Measurements from ENCODE around the gene DAPP1. TPM values are rescaled to one million over a fixed set of nuclear protein-coding genes. Genes with fewer than 3 reads are reported as not detected.

Gene DAPP1
- total RNA-seq, 1 donor from 2014 or later = not detected

DNA sequence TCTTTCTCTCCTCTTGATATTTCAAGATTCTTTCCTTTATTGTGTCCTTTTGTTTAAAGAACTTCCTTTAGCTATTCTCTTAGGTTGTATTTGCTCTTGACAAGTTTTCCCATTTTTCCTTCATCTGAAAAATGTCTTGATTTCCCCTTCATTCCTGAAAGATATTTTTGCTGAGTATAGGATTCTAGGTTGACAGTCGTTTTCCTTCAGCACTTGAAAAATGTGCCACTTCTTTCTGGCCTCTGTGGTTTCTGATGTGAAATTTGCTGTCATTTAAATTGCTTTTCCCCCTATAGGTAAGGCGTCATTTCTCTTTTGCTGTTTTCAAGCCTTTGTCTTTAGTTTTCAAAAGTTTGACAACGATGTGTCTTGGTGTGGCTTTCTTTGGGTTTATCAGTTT lies 100.9 kb downstream of the DAPP1 start:
- Histone ChIP-seq H3K9me3 (ENCODE audit: low read depth) (no peaks in the 10 kb centered on the region), H3K27me3 (no peaks in the 10 kb centered on the region), H3K27ac (no peak overlapping the region), H4K20me1 (ENCODE audit: low read depth) (no peaks in the 10 kb centered on the region), H3K4me3 (no peak overlapping the region), H2AFZ (replicated peaks) (no peak overlapping the region), H3K9ac (no peak overlapping the region), H3K4me2 (no peak overlapping the region), H3K79me2 (ENCODE audit: low read depth) (no peaks in the 10 kb centered on the region), H3K36me3 (peaks cover 25% of the 10 kb centered on the region), H3K4me1 (no peaks in the 10 kb centered on the region), H3F3A (ENCODE audit: low read depth) (no peaks in the 10 kb centered on the region)
- no peaks in the 10 kb centered on the region for H3K4me1 Mint-ChIP-seq
- H3K9me3 Mint-ChIP-seq = no peaks in the 10 kb centered on the region
- TF ChIP-seq, protein P1, sequence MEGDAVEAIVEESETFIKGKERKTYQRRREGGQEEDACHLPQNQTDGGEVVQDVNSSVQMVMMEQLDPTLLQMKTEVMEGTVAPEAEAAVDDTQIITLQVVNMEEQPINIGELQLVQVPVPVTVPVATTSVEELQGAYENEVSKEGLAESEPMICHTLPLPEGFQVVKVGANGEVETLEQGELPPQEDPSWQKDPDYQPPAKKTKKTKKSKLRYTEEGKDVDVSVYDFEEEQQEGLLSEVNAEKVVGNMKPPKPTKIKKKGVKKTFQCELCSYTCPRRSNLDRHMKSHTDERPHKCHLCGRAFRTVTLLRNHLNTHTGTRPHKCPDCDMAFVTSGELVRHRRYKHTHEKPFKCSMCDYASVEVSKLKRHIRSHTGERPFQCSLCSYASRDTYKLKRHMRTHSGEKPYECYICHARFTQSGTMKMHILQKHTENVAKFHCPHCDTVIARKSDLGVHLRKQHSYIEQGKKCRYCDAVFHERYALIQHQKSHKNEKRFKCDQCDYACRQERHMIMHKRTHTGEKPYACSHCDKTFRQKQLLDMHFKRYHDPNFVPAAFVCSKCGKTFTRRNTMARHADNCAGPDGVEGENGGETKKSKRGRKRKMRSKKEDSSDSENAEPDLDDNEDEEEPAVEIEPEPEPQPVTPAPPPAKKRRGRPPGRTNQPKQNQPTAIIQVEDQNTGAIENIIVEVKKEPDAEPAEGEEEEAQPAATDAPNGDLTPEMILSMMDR (IDR thresholded peaks at IDR 0.05) = no peak
- no peak for TF ChIP-seq EZH2phosphoT487 (IDR thresholded peaks at IDR 0.05)
- no peak for TF ChIP-seq EZH2 (IDR thresholded peaks at IDR 0.05)
- H3K4me3 Mint-ChIP-seq = no peak overlapping the region
- no peak overlapping the region for H3K27ac Mint-ChIP-seq
- no peak for DNase-seq (ENCODE audit: low spot score)
- H3K27me3 Mint-ChIP-seq (ENCODE audit: insufficient read depth, low read depth) = no peaks in the 10 kb centered on the region
- H3K36me3 Mint-ChIP-seq = peaks cover 29% of the 10 kb centered on the region

DNA sequence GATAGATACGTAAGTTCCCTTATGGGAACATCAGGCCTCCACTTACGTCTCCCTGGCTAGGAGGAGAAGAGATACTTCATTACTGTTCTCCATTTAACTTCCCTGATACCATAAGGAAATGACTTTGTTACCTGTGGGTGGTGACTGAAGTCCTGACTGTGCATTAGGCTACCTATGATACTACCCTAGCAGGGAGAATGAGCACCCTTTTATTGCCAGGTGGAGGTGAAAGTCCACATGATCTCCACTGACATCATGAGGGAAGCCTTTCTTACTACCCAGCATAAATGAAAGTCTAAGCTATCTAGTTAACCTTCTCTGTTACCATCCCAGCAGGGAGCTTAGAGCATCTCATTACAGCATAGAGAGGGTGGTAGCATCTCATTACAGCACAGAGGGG lies 102.0 kb downstream of the DAPP1 start:
- Histone ChIP-seq H3K9ac (no peak overlapping the region), H4K20me1 (ENCODE audit: low read depth) (no peaks in the 10 kb centered on the region), H2AFZ (replicated peaks) (no peak overlapping the region), H3F3A (ENCODE audit: low read depth) (no peaks in the 10 kb centered on the region), H3K4me1 (no peaks in the 10 kb centered on the region), H3K4me3 (no peak overlapping the region), H3K9me3 (ENCODE audit: low read depth) (no peaks in the 10 kb centered on the region), H3K36me3 (peaks cover 19% of the 10 kb centered on the region), H3K27me3 (no peaks in the 10 kb centered on the region), H3K4me2 (no peak overlapping the region), H3K27ac (no peak overlapping the region), H3K79me2 (ENCODE audit: low read depth) (no peaks in the 10 kb centered on the region)
- Mint-ChIP-seq H3K4me1 (no peaks in the 10 kb centered on the region), H3K9me3 (no peaks in the 10 kb centered on the region), H3K36me3 (peaks cover 29% of the 10 kb centered on the region), H3K27ac (no peak overlapping the region), H3K27me3 (ENCODE audit: insufficient read depth, low read depth) (no peaks in the 10 kb centered on the region), H3K4me3 (no peak overlapping the region)
- DNase-seq (ENCODE audit: low spot score) = no peak
- TF ChIP-seq, protein P1 (IDR thresholded peaks at IDR 0.05) = no peak
- TF ChIP-seq EZH2phosphoT487 (IDR thresholded peaks at IDR 0.05) (no peak), EZH2 (IDR thresholded peaks at IDR 0.05) (no peak)

Other genes starting within 250 kb of the DAPP1 start
- 1.1 and 4.4 TPM in 2 replicates for gene MTTP, start 242.0 kb upstream of the DAPP1 start, total RNA-seq (ENCODE audit: low replicate concordance)
- gene C4orf54, start 159.0 kb upstream of the DAPP1 start, total RNA-seq (ENCODE audit: low replicate concordance) = not detected in 2 replicates
- 58.4 and 96.7 TPM in 2 replicates for gene LAMTOR3, start 77.6 kb downstream of the DAPP1 start, total RNA-seq (ENCODE audit: low replicate concordance)
- 34.5 and 56.5 TPM in 2 replicates for gene DNAJB14, start 129.8 kb downstream of the DAPP1 start, total RNA-seq (ENCODE audit: low replicate concordance)
- gene H2AZ1, start 133.4 kb downstream of the DAPP1 start, total RNA-seq (ENCODE audit: low replicate concordance) = 1,004 and 1,067 TPM in 2 replicates

Measured in neural progenitor cell (in vitro differentiated cells).